ENCODE results near the gene CDC27.
A peak's percentile ranks its signal among the peaks of the same experiment; 100 is the strongest.
"Not testable (repeated sequence)": the region's sequence is repeated elsewhere in the genome, so short reads cannot be mapped to it uniquely, and the experiment has no call there.

The CDC27 gene

GRCh38 chr17:47193931-47194511, 4.9 kb upstream of the CDC27 start:
- TF ChIP-seq, protein P1, sequence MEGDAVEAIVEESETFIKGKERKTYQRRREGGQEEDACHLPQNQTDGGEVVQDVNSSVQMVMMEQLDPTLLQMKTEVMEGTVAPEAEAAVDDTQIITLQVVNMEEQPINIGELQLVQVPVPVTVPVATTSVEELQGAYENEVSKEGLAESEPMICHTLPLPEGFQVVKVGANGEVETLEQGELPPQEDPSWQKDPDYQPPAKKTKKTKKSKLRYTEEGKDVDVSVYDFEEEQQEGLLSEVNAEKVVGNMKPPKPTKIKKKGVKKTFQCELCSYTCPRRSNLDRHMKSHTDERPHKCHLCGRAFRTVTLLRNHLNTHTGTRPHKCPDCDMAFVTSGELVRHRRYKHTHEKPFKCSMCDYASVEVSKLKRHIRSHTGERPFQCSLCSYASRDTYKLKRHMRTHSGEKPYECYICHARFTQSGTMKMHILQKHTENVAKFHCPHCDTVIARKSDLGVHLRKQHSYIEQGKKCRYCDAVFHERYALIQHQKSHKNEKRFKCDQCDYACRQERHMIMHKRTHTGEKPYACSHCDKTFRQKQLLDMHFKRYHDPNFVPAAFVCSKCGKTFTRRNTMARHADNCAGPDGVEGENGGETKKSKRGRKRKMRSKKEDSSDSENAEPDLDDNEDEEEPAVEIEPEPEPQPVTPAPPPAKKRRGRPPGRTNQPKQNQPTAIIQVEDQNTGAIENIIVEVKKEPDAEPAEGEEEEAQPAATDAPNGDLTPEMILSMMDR (IDR thresholded peaks at IDR 0.05; ENCODE audit: control insufficient read depth, extremely low read depth, insufficient read depth), result no peak
- no peak for DNase-seq (ENCODE audit: low read depth)
- H3K4me3 ChIP-seq (ENCODE audit: low read depth, low read length), result no peak overlapping the region

GRCh38 chr17:47192554-47192953, 3.5 kb upstream of the CDC27 start:
- TF ChIP-seq, protein P1 (IDR thresholded peaks at IDR 0.05; ENCODE audit: control insufficient read depth, extremely low read depth, insufficient read depth), result no peak
- no peak overlapping the region for H3K4me3 ChIP-seq (ENCODE audit: low read depth, low read length)
- DNase-seq (ENCODE audit: low read depth), result no peak

DNA sequence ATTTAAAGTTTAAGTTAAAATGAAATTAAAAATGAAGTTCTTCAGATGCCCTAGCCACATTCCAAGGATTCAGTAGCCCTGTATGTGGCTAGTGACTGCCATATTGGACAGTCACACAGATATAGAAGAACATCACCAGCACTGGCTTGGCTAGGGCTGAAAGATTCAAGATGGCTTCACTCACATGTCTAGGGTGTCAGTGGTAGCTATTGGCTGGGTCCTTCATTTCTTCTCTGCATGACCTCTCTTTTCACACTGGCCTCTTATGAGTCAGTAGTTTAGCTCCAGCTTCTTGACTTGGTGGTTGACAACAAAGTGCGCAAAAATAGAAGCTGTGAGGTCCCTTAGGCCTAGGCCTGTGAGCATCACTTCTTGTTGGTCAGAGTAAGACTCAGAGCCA, 1.7 kb upstream of the CDC27 start:
- DNase-seq (ENCODE audit: low read depth), result no peak
- H3K4me3 ChIP-seq (ENCODE audit: low read depth, low read length), result no peak overlapping the region
- TF ChIP-seq, protein P1 (IDR thresholded peaks at IDR 0.05; ENCODE audit: control insufficient read depth, extremely low read depth, insufficient read depth), result no peak

GRCh38 chr17:47190243-47190642, 1.1 kb upstream of the CDC27 start:
- no peak for DNase-seq (ENCODE audit: low read depth)
- TF ChIP-seq, protein P1 (IDR thresholded peaks at IDR 0.05; ENCODE audit: control insufficient read depth, extremely low read depth, insufficient read depth), result no peak
- no peak overlapping the region for H3K4me3 ChIP-seq (ENCODE audit: low read depth, low read length)

GRCh38 chr17:47189732-47190237, 690 bp upstream of the CDC27 start:
- TF ChIP-seq, protein P1 (IDR thresholded peaks at IDR 0.05; ENCODE audit: control insufficient read depth, extremely low read depth, insufficient read depth), result no peak
- peak overlapping the region; percentile 63 for H3K4me3 ChIP-seq (ENCODE audit: low read depth, low read length)
- DNase-seq (ENCODE audit: low read depth), result no peak

- peak overlapping the region; percentile 63 for H3K4me3 ChIP-seq (ENCODE audit: low read depth, low read length)
- TF ChIP-seq, protein P1 (IDR thresholded peaks at IDR 0.05; ENCODE audit: control insufficient read depth, extremely low read depth, insufficient read depth), result no peak
- no peak for DNase-seq (ENCODE audit: low read depth)
These were observed 722 bp downstream of the CDC27 start for GRCh38 chr17:47188271-47188875.

DNA sequence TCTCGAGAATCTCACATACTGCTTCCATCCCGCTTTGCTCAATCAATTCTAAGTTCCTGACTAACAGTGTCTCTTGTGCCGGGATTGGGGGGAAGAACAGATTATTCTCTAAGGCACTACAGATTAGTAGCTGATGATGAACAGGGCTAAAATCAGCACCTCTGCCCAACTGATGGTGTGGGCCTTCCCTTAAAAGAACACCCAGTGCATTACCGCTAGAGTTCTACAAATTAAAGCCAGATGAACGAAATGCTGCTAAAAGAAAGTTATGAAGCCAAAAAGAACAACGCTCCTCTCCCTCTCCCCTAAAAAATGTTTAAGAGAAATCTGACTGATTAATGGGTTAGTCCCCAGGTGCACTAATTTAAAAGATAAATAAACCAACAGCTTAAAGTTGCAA, 4.4 kb downstream of the CDC27 start:
- no peak overlapping the region for H3K4me3 ChIP-seq (ENCODE audit: low read depth, low read length)
- DNase-seq (ENCODE audit: low read depth), result no peak
- TF ChIP-seq, protein P1 (IDR thresholded peaks at IDR 0.05; ENCODE audit: control insufficient read depth, extremely low read depth, insufficient read depth), result no peak

DNA sequence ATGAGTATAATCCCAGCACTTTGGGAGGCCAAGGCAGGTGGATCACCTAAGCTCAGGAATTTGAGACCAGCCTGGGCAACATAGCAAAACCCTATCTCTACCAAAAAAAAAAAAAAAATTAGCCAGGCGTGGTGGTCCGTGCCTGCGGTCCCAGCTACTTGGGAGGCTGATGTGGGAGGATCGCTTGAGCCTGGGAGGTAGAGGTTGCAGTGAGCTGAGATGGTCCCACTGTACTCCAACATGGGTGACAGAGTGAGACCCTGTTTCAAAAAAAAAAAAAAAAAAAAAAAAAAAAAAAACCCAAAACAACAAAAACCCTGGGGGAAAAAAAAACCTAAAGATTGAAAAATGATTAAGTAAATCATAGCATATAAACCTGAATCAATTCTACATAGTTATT, 8.1 kb downstream of the CDC27 start:
- not testable (repeated sequence) for DNase-seq (ENCODE audit: low read depth); H3K4me3 ChIP-seq (ENCODE audit: low read depth, low read length)
